ENCODE results near the gene SINHCAF.

The SINHCAF gene

DNA sequence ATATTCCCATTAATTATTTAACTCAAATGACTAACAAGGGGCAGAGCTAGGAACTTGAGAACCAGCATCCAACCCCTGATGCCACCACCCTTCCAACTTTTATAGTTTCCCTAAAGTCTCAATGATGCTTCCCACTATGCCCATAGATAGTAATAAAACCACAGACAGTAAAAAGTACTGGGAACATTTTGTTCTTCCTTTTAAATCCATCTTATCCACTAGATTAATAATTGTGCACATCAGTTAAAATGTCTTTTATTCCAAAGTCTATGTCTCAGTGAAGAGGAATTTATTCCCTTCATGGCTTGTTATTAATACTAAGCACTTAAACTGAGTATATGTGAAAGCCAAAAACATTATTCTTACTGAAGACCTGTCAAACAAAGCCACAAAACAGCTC is 45.8 kb downstream of the SINHCAF start:
- Histone ChIP-seq H3K79me2 (ENCODE audit: insufficient read depth, low read length) (no peaks in the 10 kb centered on the region), H3K36me3 (ENCODE audit: insufficient read depth, low read length) (peaks cover 65% of the 10 kb centered on the region)

DNA sequence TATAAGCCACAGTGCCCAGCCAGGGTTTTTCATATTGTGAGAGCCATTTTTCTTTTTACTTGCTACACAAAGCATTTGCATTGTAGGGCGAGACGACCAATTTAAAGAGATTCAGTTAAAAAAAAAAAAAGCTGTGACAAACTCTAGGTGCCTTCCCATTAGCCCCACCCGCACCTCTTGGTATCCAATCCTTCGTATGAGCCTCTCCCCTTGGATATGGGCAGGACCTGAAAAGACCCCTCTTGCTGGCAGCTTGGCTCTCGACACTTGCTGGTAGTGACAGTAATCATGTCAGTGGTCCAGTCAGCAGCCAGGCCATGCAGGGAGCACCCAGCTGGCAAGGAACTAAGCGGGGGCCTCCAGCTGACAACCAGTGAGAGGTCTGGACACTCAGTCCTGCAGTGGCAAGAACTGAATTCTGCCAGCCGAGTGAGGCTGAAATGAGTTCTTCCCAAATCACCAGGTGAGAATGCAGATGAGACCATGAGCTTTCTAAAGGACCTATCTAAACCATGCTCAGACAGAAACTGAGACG is 46.5 kb downstream of the SINHCAF start:
- no peak overlapping the region for H3K4me3 ChIP-seq (ENCODE audit: low read depth, low read length, poor library complexity, severe bottlenecking)
- H3K4me2 ChIP-seq (ENCODE audit: low read length): no peak overlapping the region
- H4K20me1 ChIP-seq (ENCODE audit: insufficient read depth, low read length): no peaks in the 10 kb centered on the region
- H3K9ac ChIP-seq (ENCODE audit: low read length): no peak overlapping the region
- no peak overlapping the region for H3K27ac ChIP-seq (ENCODE audit: low read depth, low read length, poor library complexity, severe bottlenecking)
- no peak overlapping the region for H2AFZ ChIP-seq (ENCODE audit: low read length)
- H3K79me2 ChIP-seq (ENCODE audit: insufficient read depth, low read length): no peaks in the 10 kb centered on the region
- H3K36me3 ChIP-seq (ENCODE audit: insufficient read depth, low read length): peaks cover 65% of the 10 kb centered on the region
- H3F3A ChIP-seq (ENCODE audit: insufficient read depth, low read length): no peaks in the 10 kb centered on the region
- no peaks in the 10 kb centered on the region for H3K9me2 ChIP-seq (ENCODE audit: low read depth, low read length)
- TF ChIP-seq EZH2 (IDR thresholded peaks at IDR 0.05; ENCODE audit: borderline replicate concordance, low read length): no peak
- TF ChIP-seq, protein P1, sequence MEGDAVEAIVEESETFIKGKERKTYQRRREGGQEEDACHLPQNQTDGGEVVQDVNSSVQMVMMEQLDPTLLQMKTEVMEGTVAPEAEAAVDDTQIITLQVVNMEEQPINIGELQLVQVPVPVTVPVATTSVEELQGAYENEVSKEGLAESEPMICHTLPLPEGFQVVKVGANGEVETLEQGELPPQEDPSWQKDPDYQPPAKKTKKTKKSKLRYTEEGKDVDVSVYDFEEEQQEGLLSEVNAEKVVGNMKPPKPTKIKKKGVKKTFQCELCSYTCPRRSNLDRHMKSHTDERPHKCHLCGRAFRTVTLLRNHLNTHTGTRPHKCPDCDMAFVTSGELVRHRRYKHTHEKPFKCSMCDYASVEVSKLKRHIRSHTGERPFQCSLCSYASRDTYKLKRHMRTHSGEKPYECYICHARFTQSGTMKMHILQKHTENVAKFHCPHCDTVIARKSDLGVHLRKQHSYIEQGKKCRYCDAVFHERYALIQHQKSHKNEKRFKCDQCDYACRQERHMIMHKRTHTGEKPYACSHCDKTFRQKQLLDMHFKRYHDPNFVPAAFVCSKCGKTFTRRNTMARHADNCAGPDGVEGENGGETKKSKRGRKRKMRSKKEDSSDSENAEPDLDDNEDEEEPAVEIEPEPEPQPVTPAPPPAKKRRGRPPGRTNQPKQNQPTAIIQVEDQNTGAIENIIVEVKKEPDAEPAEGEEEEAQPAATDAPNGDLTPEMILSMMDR (IDR thresholded peaks at IDR 0.05; ENCODE audit: low read length): no peak
- H3K27me3 ChIP-seq (ENCODE audit: insufficient read depth, low read length): no peaks in the 10 kb centered on the region
- H3K4me1 ChIP-seq (ENCODE audit: insufficient read depth, low read length, severe bottlenecking): no peaks in the 10 kb centered on the region
- H3K9me3 ChIP-seq (ENCODE audit: low read length): no peaks in the 10 kb centered on the region

More for the DNA sequence above, 45.8 kb downstream of the SINHCAF start:
- TF ChIP-seq EZH2 (IDR thresholded peaks at IDR 0.05; ENCODE audit: borderline replicate concordance, low read length): no peak
- TF ChIP-seq, protein P1 (IDR thresholded peaks at IDR 0.05; ENCODE audit: low read length): no peak
- Histone ChIP-seq H3K4me1 (ENCODE audit: insufficient read depth, low read length, severe bottlenecking) (no peaks in the 10 kb centered on the region), H3K27me3 (ENCODE audit: insufficient read depth, low read length) (no peaks in the 10 kb centered on the region), H3K4me2 (ENCODE audit: low read length) (no peak overlapping the region), H3K27ac (ENCODE audit: low read depth, low read length, poor library complexity, severe bottlenecking) (no peak overlapping the region), H3K4me3 (ENCODE audit: low read depth, low read length, poor library complexity, severe bottlenecking) (no peak overlapping the region), H3K9ac (ENCODE audit: low read length) (no peak overlapping the region), H3F3A (ENCODE audit: insufficient read depth, low read length) (no peaks in the 10 kb centered on the region), H4K20me1 (ENCODE audit: insufficient read depth, low read length) (no peaks in the 10 kb centered on the region), H2AFZ (ENCODE audit: low read length) (no peak overlapping the region), H3K9me3 (ENCODE audit: low read length) (no peaks in the 10 kb centered on the region), H3K9me2 (ENCODE audit: low read depth, low read length) (no peaks in the 10 kb centered on the region)

DNA sequence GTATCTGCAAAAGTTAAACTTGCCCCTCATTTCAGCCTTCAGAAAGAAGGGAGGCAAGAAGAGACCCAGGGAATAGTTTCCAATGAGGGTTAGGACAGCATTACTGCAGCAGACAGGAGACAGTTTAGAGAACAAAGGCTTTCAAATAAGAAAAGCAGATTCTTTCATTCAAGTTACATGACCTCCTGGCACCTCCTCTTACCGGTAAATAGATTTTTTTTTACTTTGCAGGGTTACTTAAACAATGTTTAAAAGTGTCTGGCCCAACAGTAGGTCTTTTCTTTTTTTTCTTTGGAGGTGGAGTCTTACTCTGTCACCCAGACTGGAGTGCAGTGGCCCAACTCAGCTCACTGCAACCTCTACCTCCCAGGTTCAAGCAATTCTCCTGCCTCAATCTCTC is 47.1 kb downstream of the SINHCAF start:
- no peaks in the 10 kb centered on the region for H4K20me1 ChIP-seq (ENCODE audit: insufficient read depth, low read length)
- H3K9me3 ChIP-seq (ENCODE audit: low read length): no peaks in the 10 kb centered on the region
- TF ChIP-seq, protein P1 (IDR thresholded peaks at IDR 0.05; ENCODE audit: low read length): no peak
- no peak for TF ChIP-seq EZH2 (IDR thresholded peaks at IDR 0.05; ENCODE audit: borderline replicate concordance, low read length)

More for the DNA sequence above, 47.1 kb downstream of the SINHCAF start:
- no peak overlapping the region for H2AFZ ChIP-seq (ENCODE audit: low read length)
- no peaks in the 10 kb centered on the region for H3K9me2 ChIP-seq (ENCODE audit: low read depth, low read length)
- H3K9ac ChIP-seq (ENCODE audit: low read length): no peak overlapping the region
- H3K4me1 ChIP-seq (ENCODE audit: insufficient read depth, low read length, severe bottlenecking): no peaks in the 10 kb centered on the region
- H3K4me2 ChIP-seq (ENCODE audit: low read length): no peak overlapping the region
- no peak overlapping the region for H3K27ac ChIP-seq (ENCODE audit: low read depth, low read length, poor library complexity, severe bottlenecking)
- no peaks in the 10 kb centered on the region for H3K27me3 ChIP-seq (ENCODE audit: insufficient read depth, low read length)
- H3K36me3 ChIP-seq (ENCODE audit: insufficient read depth, low read length): peaks cover 60% of the 10 kb centered on the region
- H3K79me2 ChIP-seq (ENCODE audit: insufficient read depth, low read length): no peaks in the 10 kb centered on the region
- no peak overlapping the region for H3K4me3 ChIP-seq (ENCODE audit: low read depth, low read length, poor library complexity, severe bottlenecking)
- no peaks in the 10 kb centered on the region for H3F3A ChIP-seq (ENCODE audit: insufficient read depth, low read length)
